ENCODE data around the gene SLC9B1.
"Not testable (repeated sequence)": the region's sequence is repeated elsewhere in the genome, so short reads cannot be mapped to it uniquely, and the experiment has no call there.

Gene SLC9B1

DNA sequence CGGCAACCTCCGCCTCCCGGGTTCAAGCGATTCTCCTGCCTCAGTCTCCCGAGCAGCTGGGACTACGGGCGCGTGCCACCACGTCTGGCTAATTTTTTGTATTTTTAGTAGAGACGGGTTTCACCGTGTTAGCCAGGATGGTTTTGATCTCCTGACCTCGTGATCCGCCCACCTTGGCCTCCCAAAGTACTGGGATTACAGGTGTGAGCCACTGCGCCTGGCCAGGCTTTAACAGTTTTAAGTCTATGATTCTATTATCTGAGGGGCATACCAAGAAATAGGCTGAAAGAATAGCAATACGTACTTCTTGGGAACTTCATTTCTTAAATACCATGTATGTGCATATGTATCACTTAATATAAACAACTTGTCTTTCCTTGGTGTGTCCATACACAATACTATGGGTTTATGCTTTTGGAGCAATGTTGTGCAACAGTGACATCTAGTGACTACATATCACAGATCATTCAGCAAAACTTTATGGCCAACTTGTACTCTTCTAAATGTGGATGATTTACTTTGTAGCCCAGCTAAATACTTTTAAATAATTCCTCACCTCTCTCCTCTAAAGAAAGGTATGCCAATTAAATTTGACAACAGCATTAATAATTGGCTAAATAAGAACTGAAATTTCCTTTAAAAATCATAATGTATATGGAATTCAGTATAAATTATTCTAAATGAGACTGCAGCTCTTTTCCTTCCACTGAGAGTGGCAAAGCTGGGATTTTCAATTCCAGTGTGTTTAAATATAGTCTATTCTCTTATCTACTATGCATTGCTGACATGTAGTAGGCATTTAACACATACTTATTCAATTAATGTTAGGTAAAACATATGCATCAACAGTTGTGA lies 10.4 kb downstream of the SLC9B1 start:
- Histone ChIP-seq H3K27me3 (ENCODE audit: low read length) (no peaks in the 10 kb centered on the region), H3K4me3 (ENCODE audit: insufficient read depth, low read length, poor library complexity, severe bottlenecking) (no peak overlapping the region), H3K36me3 (ENCODE audit: low read length) (no peaks in the 10 kb centered on the region), H3K4me2 (ENCODE audit: low read depth, low read length, poor library complexity, severe bottlenecking) (no peak overlapping the region), H3K9me2 (replicated peaks; ENCODE audit: insufficient read depth, low read length) (no peaks in the 10 kb centered on the region), H3K79me2 (ENCODE audit: insufficient read depth, low read length) (no peaks in the 10 kb centered on the region), H2AFZ (ENCODE audit: low read depth, low read length, severe bottlenecking) (no peak overlapping the region), H3K9ac (ENCODE audit: low read length) (no peak overlapping the region), H3K9me3 (ENCODE audit: insufficient read depth, low read length) (no peaks in the 10 kb centered on the region), H3F3A (ENCODE audit: insufficient read depth) (no peaks in the 10 kb centered on the region), H4K20me1 (ENCODE audit: low read depth, low read length) (no peaks in the 10 kb centered on the region), H3K27ac (ENCODE audit: low read depth, low read length) (no peak overlapping the region)
- TF ChIP-seq, protein P1, sequence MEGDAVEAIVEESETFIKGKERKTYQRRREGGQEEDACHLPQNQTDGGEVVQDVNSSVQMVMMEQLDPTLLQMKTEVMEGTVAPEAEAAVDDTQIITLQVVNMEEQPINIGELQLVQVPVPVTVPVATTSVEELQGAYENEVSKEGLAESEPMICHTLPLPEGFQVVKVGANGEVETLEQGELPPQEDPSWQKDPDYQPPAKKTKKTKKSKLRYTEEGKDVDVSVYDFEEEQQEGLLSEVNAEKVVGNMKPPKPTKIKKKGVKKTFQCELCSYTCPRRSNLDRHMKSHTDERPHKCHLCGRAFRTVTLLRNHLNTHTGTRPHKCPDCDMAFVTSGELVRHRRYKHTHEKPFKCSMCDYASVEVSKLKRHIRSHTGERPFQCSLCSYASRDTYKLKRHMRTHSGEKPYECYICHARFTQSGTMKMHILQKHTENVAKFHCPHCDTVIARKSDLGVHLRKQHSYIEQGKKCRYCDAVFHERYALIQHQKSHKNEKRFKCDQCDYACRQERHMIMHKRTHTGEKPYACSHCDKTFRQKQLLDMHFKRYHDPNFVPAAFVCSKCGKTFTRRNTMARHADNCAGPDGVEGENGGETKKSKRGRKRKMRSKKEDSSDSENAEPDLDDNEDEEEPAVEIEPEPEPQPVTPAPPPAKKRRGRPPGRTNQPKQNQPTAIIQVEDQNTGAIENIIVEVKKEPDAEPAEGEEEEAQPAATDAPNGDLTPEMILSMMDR (IDR thresholded peaks at IDR 0.05; ENCODE audit: insufficient read depth, low read length, poor library complexity, severe bottlenecking), result peak; percentile 25
- no peak for TF ChIP-seq EZH2phosphoT487 (conservative IDR thresholded peaks at IDR 0.05; ENCODE audit: low read length)

DNA sequence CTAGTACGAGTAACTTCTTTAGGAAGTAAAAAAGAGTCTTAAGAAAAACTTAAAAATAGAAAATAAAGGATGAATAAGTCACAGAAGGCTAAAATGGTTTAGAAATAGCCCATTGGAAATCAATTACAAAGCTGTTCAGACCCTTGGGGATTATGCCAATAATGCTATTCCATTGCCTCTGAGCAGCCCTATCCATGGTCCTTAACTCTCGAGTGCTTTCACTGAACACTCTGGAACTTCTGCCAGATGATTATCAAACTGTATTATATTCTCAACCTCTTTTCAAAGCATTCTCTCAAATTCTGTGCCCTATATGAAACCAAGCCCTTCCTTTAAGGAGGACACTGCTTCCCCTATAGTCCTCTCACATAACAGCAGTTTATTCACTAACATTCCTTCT lies 17.0 kb downstream of the SLC9B1 start:
- no peak overlapping the region for H3K9ac ChIP-seq (ENCODE audit: low read length)
- no peaks in the 10 kb centered on the region for H3K9me2 ChIP-seq (replicated peaks; ENCODE audit: insufficient read depth, low read length)
- no peaks in the 10 kb centered on the region for H4K20me1 ChIP-seq (ENCODE audit: low read depth, low read length)
- H3K9me3 ChIP-seq (ENCODE audit: insufficient read depth, low read length), result no peaks in the 10 kb centered on the region
- no peak overlapping the region for H2AFZ ChIP-seq (ENCODE audit: low read depth, low read length, severe bottlenecking)
- H3K4me3 ChIP-seq (ENCODE audit: insufficient read depth, low read length, poor library complexity, severe bottlenecking), result no peak overlapping the region
- TF ChIP-seq, protein P1 (IDR thresholded peaks at IDR 0.05; ENCODE audit: insufficient read depth, low read length, poor library complexity, severe bottlenecking), result no peak
- TF ChIP-seq EZH2phosphoT487 (conservative IDR thresholded peaks at IDR 0.05; ENCODE audit: low read length), result no peak
- H3F3A ChIP-seq (ENCODE audit: insufficient read depth), result no peaks in the 10 kb centered on the region
- H3K27ac ChIP-seq (ENCODE audit: low read depth, low read length), result no peak overlapping the region
- H3K27me3 ChIP-seq (ENCODE audit: low read length), result no peaks in the 10 kb centered on the region
- H3K4me2 ChIP-seq (ENCODE audit: low read depth, low read length, poor library complexity, severe bottlenecking), result no peak overlapping the region
- no peaks in the 10 kb centered on the region for H3K36me3 ChIP-seq (ENCODE audit: low read length)
- H3K79me2 ChIP-seq (ENCODE audit: insufficient read depth, low read length), result no peaks in the 10 kb centered on the region

DNA sequence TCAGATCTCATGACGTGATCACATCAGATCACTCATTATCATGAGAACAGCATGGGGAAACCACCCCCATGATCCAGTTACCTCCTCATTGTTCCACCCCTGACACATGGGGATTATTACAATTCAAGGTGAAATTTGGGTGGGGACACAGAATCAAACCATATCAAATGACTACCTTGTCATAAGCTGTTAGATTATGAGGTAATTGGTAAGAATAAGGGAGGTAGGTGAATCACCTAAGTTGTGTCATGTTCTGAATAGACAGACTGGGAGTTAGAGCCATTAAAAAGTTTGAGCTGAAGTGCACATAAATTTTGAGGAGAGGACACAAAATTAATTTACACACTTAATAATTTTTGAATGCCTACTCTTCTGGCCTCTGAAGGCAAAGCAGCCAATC lies 24.7 kb downstream of the SLC9B1 start:
- H3F3A ChIP-seq (ENCODE audit: insufficient read depth), result no peaks in the 10 kb centered on the region
- H3K9ac ChIP-seq (ENCODE audit: low read length), result no peak overlapping the region

DNA sequence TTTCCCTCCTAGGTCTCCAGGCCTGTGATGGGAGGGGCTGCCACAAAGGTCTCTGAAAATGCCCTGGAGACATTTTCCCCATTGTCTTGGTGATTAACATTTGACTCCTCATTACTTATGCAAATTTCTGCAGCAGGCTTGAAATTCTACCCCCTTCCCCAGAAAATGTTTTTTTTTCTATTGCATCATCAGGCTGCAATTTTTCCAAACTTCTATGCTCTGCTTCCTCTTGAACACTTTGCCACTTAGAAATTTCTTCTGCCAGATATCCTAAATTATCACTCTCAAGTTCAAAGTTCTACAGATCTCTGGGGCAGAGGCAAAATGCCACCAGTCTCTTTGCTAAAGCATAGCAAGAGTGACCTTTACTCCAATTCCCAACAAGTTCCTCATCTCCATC lies 25.5 kb downstream of the SLC9B1 start:
- H3K36me3 ChIP-seq (ENCODE audit: low read length); H3K27ac ChIP-seq (ENCODE audit: low read depth, low read length); H3F3A ChIP-seq (ENCODE audit: insufficient read depth); H3K9ac ChIP-seq (ENCODE audit: low read length); H3K9me3 ChIP-seq (ENCODE audit: insufficient read depth, low read length); H3K4me3 ChIP-seq (ENCODE audit: insufficient read depth, low read length, poor library complexity, severe bottlenecking); H3K9me2 ChIP-seq (replicated peaks; ENCODE audit: insufficient read depth, low read length); H3K79me2 ChIP-seq (ENCODE audit: insufficient read depth, low read length); H4K20me1 ChIP-seq (ENCODE audit: low read depth, low read length); H3K27me3 ChIP-seq (ENCODE audit: low read length); H2AFZ ChIP-seq (ENCODE audit: low read depth, low read length, severe bottlenecking); H3K4me2 ChIP-seq (ENCODE audit: low read depth, low read length, poor library complexity, severe bottlenecking): not testable (repeated sequence)

More for the DNA sequence above, 24.7 kb downstream of the SLC9B1 start:
- Histone ChIP-seq H3K27me3 (ENCODE audit: low read length) (no peaks in the 10 kb centered on the region), H3K27ac (ENCODE audit: low read depth, low read length) (no peak overlapping the region), H3K9me2 (replicated peaks; ENCODE audit: insufficient read depth, low read length) (no peaks in the 10 kb centered on the region), H3K36me3 (ENCODE audit: low read length) (no peaks in the 10 kb centered on the region), H3K9me3 (ENCODE audit: insufficient read depth, low read length) (no peaks in the 10 kb centered on the region), H3K79me2 (ENCODE audit: insufficient read depth, low read length) (no peaks in the 10 kb centered on the region), H3K4me2 (ENCODE audit: low read depth, low read length, poor library complexity, severe bottlenecking) (no peak overlapping the region), H3K4me3 (ENCODE audit: insufficient read depth, low read length, poor library complexity, severe bottlenecking) (no peak overlapping the region), H4K20me1 (ENCODE audit: low read depth, low read length) (no peaks in the 10 kb centered on the region), H2AFZ (ENCODE audit: low read depth, low read length, severe bottlenecking) (no peak overlapping the region)
- TF ChIP-seq, protein P1 (IDR thresholded peaks at IDR 0.05; ENCODE audit: insufficient read depth, low read length, poor library complexity, severe bottlenecking), result no peak
- no peak for TF ChIP-seq EZH2phosphoT487 (conservative IDR thresholded peaks at IDR 0.05; ENCODE audit: low read length)
